ENCODE data around the gene SEMA5A.

SEMA5A gene

DNA sequence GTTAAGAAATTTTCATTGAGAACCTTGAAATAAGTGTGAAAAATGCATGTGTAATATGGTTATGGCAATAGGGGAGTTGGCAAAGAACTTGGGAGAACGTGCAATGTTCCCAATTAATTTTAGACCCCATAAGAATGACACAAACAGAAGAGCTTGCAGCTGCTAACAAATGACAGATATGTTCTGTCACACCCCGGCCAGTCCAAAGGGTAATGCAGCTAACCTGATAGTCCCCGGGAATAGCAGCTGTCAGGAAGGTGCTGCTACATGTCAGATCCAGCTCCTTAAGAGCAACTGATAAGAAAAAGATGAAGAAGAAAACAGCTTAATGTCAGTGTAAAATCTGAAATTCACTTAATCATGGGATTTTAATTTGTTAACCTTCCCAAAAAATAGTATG lies 30.4 kb downstream of the SEMA5A start:
- Histone ChIP-seq H3K4me3 (ENCODE audit: low read depth, low read length) (no peak overlapping the region), H3K9me3 (no peaks in the 10 kb centered on the region), H3K27me3 (peaks cover 4% of the 10 kb centered on the region), H3K36me3 (no peaks in the 10 kb centered on the region), H3K4me1 (no peaks in the 10 kb centered on the region)
- TF ChIP-seq, protein P1, sequence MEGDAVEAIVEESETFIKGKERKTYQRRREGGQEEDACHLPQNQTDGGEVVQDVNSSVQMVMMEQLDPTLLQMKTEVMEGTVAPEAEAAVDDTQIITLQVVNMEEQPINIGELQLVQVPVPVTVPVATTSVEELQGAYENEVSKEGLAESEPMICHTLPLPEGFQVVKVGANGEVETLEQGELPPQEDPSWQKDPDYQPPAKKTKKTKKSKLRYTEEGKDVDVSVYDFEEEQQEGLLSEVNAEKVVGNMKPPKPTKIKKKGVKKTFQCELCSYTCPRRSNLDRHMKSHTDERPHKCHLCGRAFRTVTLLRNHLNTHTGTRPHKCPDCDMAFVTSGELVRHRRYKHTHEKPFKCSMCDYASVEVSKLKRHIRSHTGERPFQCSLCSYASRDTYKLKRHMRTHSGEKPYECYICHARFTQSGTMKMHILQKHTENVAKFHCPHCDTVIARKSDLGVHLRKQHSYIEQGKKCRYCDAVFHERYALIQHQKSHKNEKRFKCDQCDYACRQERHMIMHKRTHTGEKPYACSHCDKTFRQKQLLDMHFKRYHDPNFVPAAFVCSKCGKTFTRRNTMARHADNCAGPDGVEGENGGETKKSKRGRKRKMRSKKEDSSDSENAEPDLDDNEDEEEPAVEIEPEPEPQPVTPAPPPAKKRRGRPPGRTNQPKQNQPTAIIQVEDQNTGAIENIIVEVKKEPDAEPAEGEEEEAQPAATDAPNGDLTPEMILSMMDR (IDR thresholded peaks at IDR 0.05; ENCODE audit: low read depth, low read length): no peak
- DNase-seq: no peak

DNA sequence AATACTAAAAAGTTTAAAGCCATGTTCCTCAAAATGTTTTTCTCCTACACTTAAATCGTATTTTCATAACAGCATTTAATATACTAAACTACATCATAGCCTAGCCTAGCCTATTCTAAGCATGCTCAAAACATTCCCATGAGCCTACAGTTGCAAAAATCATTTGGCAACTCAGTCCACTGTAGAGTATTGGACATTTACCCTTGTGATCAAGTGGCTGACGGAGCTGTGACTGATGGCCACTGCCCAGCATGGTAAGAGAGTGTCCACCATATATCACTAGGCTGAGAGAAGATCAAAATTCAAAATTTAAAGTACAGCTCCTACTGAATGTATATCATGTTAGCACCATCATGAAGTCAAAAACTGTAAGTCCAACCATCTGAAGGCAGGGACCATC lies 30.9 kb downstream of the SEMA5A start:
- no peak for DNase-seq
- Histone ChIP-seq H3K27me3 (peaks cover 4% of the 10 kb centered on the region), H3K4me1 (no peaks in the 10 kb centered on the region), H3K36me3 (no peaks in the 10 kb centered on the region), H3K4me3 (ENCODE audit: low read depth, low read length) (no peak overlapping the region), H3K9me3 (no peaks in the 10 kb centered on the region)
- TF ChIP-seq, protein P1 (IDR thresholded peaks at IDR 0.05; ENCODE audit: low read depth, low read length): no peak

DNA sequence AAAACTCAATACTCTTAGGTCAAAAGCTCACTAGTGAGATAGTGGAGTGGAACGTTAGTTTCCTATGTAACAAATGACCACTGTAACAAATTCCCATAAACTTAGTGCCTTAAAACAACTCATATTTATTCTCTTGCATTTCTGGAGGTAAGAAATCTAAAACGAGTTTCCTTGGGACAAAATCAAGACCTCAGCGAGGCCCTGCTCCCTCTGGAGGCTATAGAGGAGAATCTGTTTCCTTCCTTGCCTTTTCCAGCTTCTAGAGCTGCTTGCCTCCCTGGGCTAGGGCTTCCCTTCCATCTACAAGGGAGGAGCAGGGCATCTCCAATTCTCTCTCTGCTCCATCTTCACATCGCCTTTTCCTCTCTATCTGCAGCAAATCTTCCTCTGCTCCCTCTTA lies 32.0 kb downstream of the SEMA5A start:
- TF ChIP-seq, protein P1 (IDR thresholded peaks at IDR 0.05; ENCODE audit: low read depth, low read length): no peak
- peaks cover 4% of the 10 kb centered on the region for H3K27me3 ChIP-seq
- H3K36me3 ChIP-seq: no peaks in the 10 kb centered on the region
- no peak overlapping the region for H3K4me3 ChIP-seq (ENCODE audit: low read depth, low read length)
- no peaks in the 10 kb centered on the region for H3K4me1 ChIP-seq
- no peak for DNase-seq
- no peaks in the 10 kb centered on the region for H3K9me3 ChIP-seq

DNA sequence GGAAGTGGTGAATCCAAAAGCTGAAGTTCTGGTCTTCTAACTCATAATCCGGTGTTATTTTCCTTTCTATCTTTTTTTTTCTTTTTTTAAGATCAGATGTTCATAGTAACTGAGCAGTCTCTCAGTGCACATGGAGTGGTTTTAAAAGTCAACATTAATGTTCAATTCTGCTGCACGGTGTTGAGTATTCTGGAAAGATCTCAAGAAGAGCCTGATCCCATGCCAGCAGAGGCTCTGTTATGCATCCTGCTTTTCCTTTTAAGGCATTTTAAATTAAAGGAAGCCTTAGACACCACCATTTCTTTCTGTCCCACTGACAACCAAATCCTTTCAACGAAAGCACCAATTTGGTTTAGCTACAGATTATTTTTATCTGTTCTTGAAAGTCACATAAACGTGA lies 33.4 kb downstream of the SEMA5A start:
- Histone ChIP-seq H3K4me3 (ENCODE audit: low read depth, low read length) (no peak overlapping the region), H3K36me3 (no peaks in the 10 kb centered on the region), H3K27me3 (peaks cover 4% of the 10 kb centered on the region), H3K4me1 (no peaks in the 10 kb centered on the region), H3K9me3 (no peaks in the 10 kb centered on the region)
- TF ChIP-seq, protein P1 (IDR thresholded peaks at IDR 0.05; ENCODE audit: low read depth, low read length): no peak
- no peak for DNase-seq

DNA sequence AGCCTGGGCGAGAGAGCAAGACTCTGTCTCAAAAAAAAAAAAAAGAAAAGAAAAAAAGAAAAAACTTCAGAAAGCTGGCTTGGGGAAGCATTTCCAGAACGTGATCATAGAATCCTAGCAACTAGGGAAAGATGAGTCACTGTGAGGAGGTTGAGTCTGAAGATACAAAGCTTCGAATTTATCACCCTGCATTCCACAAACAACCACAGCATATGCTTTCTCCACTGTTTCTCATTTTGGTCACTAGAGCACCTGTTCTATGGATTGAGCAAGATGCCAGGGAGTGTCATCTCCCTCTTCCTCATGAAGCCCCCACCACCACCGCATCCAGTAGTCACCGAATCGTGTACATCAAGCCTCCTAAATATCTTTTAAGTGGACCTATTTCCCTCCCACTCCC lies 37.9 kb downstream of the SEMA5A start:
- TF ChIP-seq, protein P1 (IDR thresholded peaks at IDR 0.05; ENCODE audit: low read depth, low read length): no peak
- no peaks in the 10 kb centered on the region for H3K36me3 ChIP-seq
- H3K27me3 ChIP-seq: no peaks in the 10 kb centered on the region
- no peak overlapping the region for H3K4me3 ChIP-seq (ENCODE audit: low read depth, low read length)
- no peaks in the 10 kb centered on the region for H3K4me1 ChIP-seq
- H3K9me3 ChIP-seq: no peaks in the 10 kb centered on the region
- no peak for DNase-seq

DNA sequence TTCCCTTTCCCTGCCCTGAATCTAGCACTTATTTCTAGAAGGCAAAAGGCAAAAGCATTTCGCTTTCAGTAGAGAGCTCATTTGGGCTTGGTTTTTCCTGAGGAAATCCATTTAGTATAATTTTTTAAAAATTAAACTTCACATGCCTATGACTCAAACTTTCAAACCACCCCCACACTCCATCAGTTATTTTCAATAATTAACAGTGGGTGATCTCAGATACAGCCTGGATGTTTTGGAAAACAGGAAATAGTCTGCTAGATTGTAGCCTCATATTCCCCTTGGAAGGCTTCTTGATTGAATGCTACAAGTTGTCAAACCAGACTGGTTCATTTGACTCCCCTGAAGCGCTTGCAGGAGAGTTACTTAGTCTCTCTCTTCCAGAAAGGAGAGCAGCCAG lies 40.6 kb downstream of the SEMA5A start:
- DNase-seq: no peak
- TF ChIP-seq, protein P1 (IDR thresholded peaks at IDR 0.05; ENCODE audit: low read depth, low read length): no peak
- no peak overlapping the region for H3K4me3 ChIP-seq (ENCODE audit: low read depth, low read length)
- H3K27me3 ChIP-seq: no peaks in the 10 kb centered on the region
- no peaks in the 10 kb centered on the region for H3K9me3 ChIP-seq
- H3K4me1 ChIP-seq: no peaks in the 10 kb centered on the region
- no peaks in the 10 kb centered on the region for H3K36me3 ChIP-seq
